HepG2 (cell line): Measurements from ENCODE around the gene SYCP2L. TPM values are rescaled to one million over a fixed set of nuclear protein-coding genes. Genes with fewer than 3 reads are reported as not detected.

Experiments
- ATAC-seq: fragments of 200-7000 bp; cut with Tn5 transposase; 3 replicates; pipeline ENCODE4 v1.9.1; 2020; ENCODE audit warnings: mild to moderate bottlenecking, moderate library complexity
- BruUV-seq: library from RNA; stranded (reverse); fragments of 400-500 nt; replicated peaks from 2 replicates; lab custom pipeline; 2021; lab: Mats Ljungman, UMichigan
- CTCF ChIA-PET: fragments of 300-600 bp; formaldehyde crosslinking; extraction: SDS; loops from one replicate; lab custom pipeline; 2021; ENCODE audit warnings: low total read pairs, inconsistent platforms, low intra/inter-chr PET ratio; lab: Yijun Ruan, JAX
- POLR2A ChIA-PET: fragments of 350-600 bp; sonication (Branson Sonifier 250); formaldehyde crosslinking; loops from one replicate; lab custom pipeline; 2020; ENCODE audit warnings: antibody characterized with exemption, inconsistent platforms; lab: Yijun Ruan, JAX
- DNase-seq: peaks from one replicate; pipeline ENCODE4 v3.0.0-alpha.2; 2015; ENCODE audit warnings: low spot score
- FAIRE-seq: peaks from 3 replicates; lab custom pipeline; 2011; peaks lifted over from hg19 to GRCh38; lab: Jason Lieb, UNC
- H2AFZ ChIP-seq: one replicate; pipeline ENCODE4 v1.6.1; 2011; ENCODE audit warnings: low read length, inconsistent platforms
- H3K27ac ChIP-seq: fragments of 300-600 bp; 3 replicates; pipeline ENCODE4 v1.8.0; 2011; ENCODE audit warnings: mixed run types, mild to moderate bottlenecking, mixed read lengths, low read length, inconsistent platforms; ENCODE audit not compliant: insufficient read depth; ENCODE audit errors: extremely low read length
- H3K27me3 ChIP-seq, 2 experiments: fragments of 200-600 bp in 1 of 2; 2 replicates in 1 of 2; 3 replicates in 1 of 2; pipeline versions ENCODE4 v1.6.0 to v1.8.0; 2011; ENCODE audit warnings: low read length in 2 of 2, mild to moderate bottlenecking in 2 of 2, moderate library complexity in 2 of 2, inconsistent platforms in 1 of 2; ENCODE audit not compliant: insufficient read depth in 2 of 2, control insufficient read depth in 1 of 2
- H3K36me3 ChIP-seq, 2 experiments: fragments of 200-600 bp in 1 of 2; replicated peaks in 1 of 2; 2 replicates in 1 of 2; 3 replicates in 1 of 2; pipeline versions ENCODE4 v1.5.1 to v1.8.0; 2011; ENCODE audit warnings: low read length in 2 of 2, inconsistent platforms in 1 of 2; ENCODE audit not compliant: insufficient read depth in 2 of 2, control insufficient read depth in 1 of 2
- H3K4me1 ChIP-seq: 2 replicates; pipeline ENCODE4 v1.5.1; 2012; ENCODE audit warnings: low read length, inconsistent platforms; ENCODE audit not compliant: insufficient read depth
- H3K4me2 ChIP-seq: 2 replicates; pipeline ENCODE4 v1.6.0; 2011; ENCODE audit warnings: low read depth, low read length, inconsistent platforms
- H3K4me3 ChIP-seq, 3 experiments: fragments of 200-600 bp in 1 of 3; sonication (generic), shearing (Covaris generic) in 1 of 3; replicated peaks in 1 of 3; 2 replicates each; pipeline ENCODE4 v1.5.1; 2011 to 2016; ENCODE audit warnings: low read length in 3 of 3, inconsistent platforms in 2 of 3, low read depth in 2 of 3, mild to moderate bottlenecking in 2 of 3, control low read depth in 1 of 3, mixed read lengths in 1 of 3; ENCODE audit not compliant: insufficient read depth in 1 of 3
- H3K79me2 ChIP-seq: one replicate; pipeline ENCODE4 v1.6.1; 2011; ENCODE audit warnings: low read length, inconsistent platforms; ENCODE audit not compliant: insufficient read depth
- H3K9ac ChIP-seq: 2 replicates; pipeline ENCODE4 v1.6.0; 2011; ENCODE audit warnings: mild to moderate bottlenecking, low read depth, low read length, inconsistent platforms; ENCODE audit not compliant: insufficient read depth
- H3K9me3 ChIP-seq: 2 replicates; pipeline ENCODE4 v1.5.1; 2012; ENCODE audit warnings: mild to moderate bottlenecking, low read length
- H4K20me1 ChIP-seq: 2 replicates; pipeline ENCODE4 v1.6.0; 2011; ENCODE audit warnings: inconsistent platforms, mild to moderate bottlenecking, low read length, moderate library complexity; ENCODE audit not compliant: insufficient read depth
- DMAP1 ChIP-seq: IDR thresholded peaks from 2 replicates; pipeline ENCODE4 v1.6.1; 2016
- HMG20A ChIP-seq: IDR thresholded peaks from 2 replicates; pipeline ENCODE4 v1.6.1; 2016; ENCODE audit warnings: borderline replicate concordance
- KDM5A ChIP-seq: fragments of 200-600 bp; sonication (generic); IDR thresholded peaks from 2 replicates; pipeline ENCODE4 v1.7.0; 2018; ENCODE audit warnings: antibody characterized with exemption, mild to moderate bottlenecking, low read length, borderline replicate concordance
- ZBTB10 ChIP-seq: sonication (generic); formaldehyde crosslinking; IDR thresholded peaks from 2 replicates; pipeline ENCODE4 v1.4.0; 2020; ENCODE audit warnings: missing genetic modification reagents, borderline replicate concordance
- ZBTB26 ChIP-seq: IDR thresholded peaks from 2 replicates; pipeline ENCODE4 v1.6.1; 2016; ENCODE audit warnings: missing compliant biosample characterization, missing genetic modification reagents, borderline replicate concordance
- ZBTB3 ChIP-seq: sonication (generic); formaldehyde crosslinking; IDR thresholded peaks from 2 replicates; pipeline ENCODE4 v1.4.0; 2020; ENCODE audit warnings: low read depth, mild to moderate bottlenecking, moderate library complexity, missing genetic modification reagents, borderline replicate concordance
- ZNF136 ChIP-seq: sonication (generic); formaldehyde crosslinking; IDR thresholded peaks from 2 replicates; pipeline ENCODE4 v1.8.1; 2022; ENCODE audit warnings: low read depth, mild to moderate bottlenecking, moderate library complexity, missing genetic modification reagents
- ZNF274 ChIP-seq: sonication (generic); formaldehyde crosslinking; IDR thresholded peaks from 2 replicates; pipeline ENCODE4 v1.5.1; 2020; ENCODE audit warnings: mild to moderate bottlenecking, missing genetic modification reagents
- ZNF335 ChIP-seq: sonication (generic); formaldehyde crosslinking; IDR thresholded peaks from 2 replicates; pipeline ENCODE4 v1.4.0; 2020; ENCODE audit warnings: missing genetic modification reagents
- ZNF451 ChIP-seq: sonication (generic); formaldehyde crosslinking; IDR thresholded peaks from 2 replicates; pipeline ENCODE4 v1.5.0; 2020; ENCODE audit warnings: mild to moderate bottlenecking, missing genetic modification reagents
- ZNF607 ChIP-seq: sonication (generic); formaldehyde crosslinking; IDR thresholded peaks from 2 replicates; pipeline ENCODE4 v1.5.1; 2020; ENCODE audit warnings: missing genetic modification reagents, mild to moderate bottlenecking, borderline replicate concordance
- WGBS: methylation state at CpG from one replicate; pipeline ENCODE4 v1.1.6; 2017; ENCODE audit warnings: low lambda C conversion rate; 5-methylcytosine and 5-hydroxymethylcytosine counted together
- in situ Hi-C: cut with HindIII; loops from 2 replicates; pipeline ENCODE4 v1.10.0; 2017; ENCODE audit warnings: low pct_unique_long_range_greater_than_20kb; ENCODE audit not compliant: extremely low pct_ligation_motif_present
- intact Hi-C: fragments of 100-400 bp; cut with micrococcal nuclease; formaldehyde crosslinking; loops from one replicate; pipeline ENCODE4 v1.10.0; 2022; ENCODE audit not compliant: unreplicated experiment
- polyA plus RNA-seq, 8 experiments: library from polyadenylated mRNA; depleted of rRNA in 3 of 8; stranded (reverse) in 7 of 8; unstranded in 1 of 8; fragments of >200 nt; fragmentation: Illumina TruSeq in 4 of 8; extraction: Trizol in 4 of 8; gene quantifications; 2 replicates each; pipeline versions ENCODE4 v1.2.1 to v1.2.3, GENCODE V29; 2011 to 2016; ENCODE audit warnings: low read depth in 4 of 8, missing spikeins in 1 of 8, mixed read lengths in 1 of 8; ENCODE audit not compliant: insufficient read depth in 1 of 8
- total RNA-seq, 5 experiments: library from RNA; depleted of rRNA; stranded (reverse); fragments of >200 nt; fragmentation: Illumina TruSeq; extraction: Trizol; gene quantifications; 2 replicates each; pipeline ENCODE4 v1.2.3, GENCODE V29; 2016; ENCODE audit warnings: low read depth in 1 of 5
- TF ChIP-seq, protein P1 (sequence below): sonication (generic); formaldehyde crosslinking; IDR thresholded peaks from 2 replicates; pipeline ENCODE4 v1.4.0; 2020; ENCODE audit warnings: missing genetic modification reagents

SYCP2L gene
- total and polyA plus RNA-seq, 2 of the 13 experiments (the other 11 are each of a cell fraction or from before 2014, with no cell fraction given), result 0.22 to 0.54 TPM

GRCh38 chr6:10877012-10877411 lies 9.8 kb upstream of the SYCP2L start:
- Histone ChIP-seq H3K9me3 (no peaks in the 10 kb centered on the region), H3K9ac (no peak overlapping the region), H3K4me1 (0 out of 2 replicates have a peak, but pooled peaks cover 4% of the 10 kb centered on the region), H3K27me3 (peaks cover 4 to 24% of the 10 kb centered on the region in 2 experiments; a peak in 3 of 5 replicates), H3K36me3 (no peaks in the 10 kb centered on the region), H4K20me1 (no peaks in the 10 kb centered on the region), H3K4me2 (no peak overlapping the region), H3K4me3 (no peak overlapping the region), H2AFZ (no peak overlapping the region), H3K27ac (no peak overlapping the region), H3K79me2 (no peaks in the 10 kb centered on the region)
- FAIRE-seq (no peak), DNase-seq (no peak), ATAC-seq (no peak)
- intact Hi-C loops (no loop called here), in situ Hi-C loops (no loop called here)
- TF ChIP-seq ZBTB3, result no peak
- no peak for TF ChIP-seq ZBTB10
- no peak for TF ChIP-seq ZNF274
- no peak for TF ChIP-seq HMG20A (CRISPR knock-in tag)
- ChIA-PET CTCF (no interaction called here), POLR2A (no interaction called here)
- BruUV-seq, result no TSS peak
- WGBS, result 84% methylated on average over 14 of the region's 14 CpGs

DNA sequence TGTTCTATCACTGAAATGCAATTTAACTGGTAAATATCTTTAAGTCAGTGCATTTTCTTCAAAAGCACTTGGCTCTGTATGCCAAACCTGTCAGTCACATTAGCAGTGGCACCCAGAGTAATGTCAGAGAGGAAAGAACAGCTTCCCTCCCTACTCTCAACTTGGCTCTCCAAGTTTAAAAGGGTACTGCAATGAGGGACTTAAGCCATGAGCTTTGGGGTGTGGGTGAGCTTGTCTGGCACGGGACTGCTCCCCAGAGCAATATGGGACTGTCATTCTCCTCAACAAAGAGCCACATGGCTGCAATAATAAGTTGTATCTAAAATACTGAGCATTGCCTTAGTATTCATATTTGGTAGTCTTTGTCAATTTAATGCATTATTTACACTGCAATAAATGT lies 9.0 kb upstream of the SYCP2L start:
- no peak overlapping the region for H3K9ac ChIP-seq
- no peaks in the 10 kb centered on the region for H3K9me3 ChIP-seq
- H3K36me3 ChIP-seq, result no peaks in the 10 kb centered on the region
- POLR2A ChIA-PET, result no interaction called here
- WGBS, result 50% methylated on average over 1 of the region's 1 CpG
- H3K79me2 ChIP-seq, result no peaks in the 10 kb centered on the region
- H3K4me1 ChIP-seq, result 0 out of 2 replicates have a peak, but pooled peaks cover 5% of the 10 kb centered on the region
- in situ Hi-C loops (no loop called here), intact Hi-C loops (no loop called here)
- no peak overlapping the region for H3K4me2 ChIP-seq
- BruUV-seq, result no TSS peak
- no peak for FAIRE-seq
- no peaks in the 10 kb centered on the region for H4K20me1 ChIP-seq
- H3K4me3 ChIP-seq, result no peak overlapping the region
- no peak for ATAC-seq
- DNase-seq, result no peak
- no peak overlapping the region for H2AFZ ChIP-seq
- H3K27ac ChIP-seq, result no peak overlapping the region
- CTCF ChIA-PET, result no interaction called here
- H3K27me3 ChIP-seq, result peaks cover 4 to 33% of the 10 kb centered on the region in 2 experiments; a peak in 3 of 5 replicates
- TF ChIP-seq, protein P1, sequence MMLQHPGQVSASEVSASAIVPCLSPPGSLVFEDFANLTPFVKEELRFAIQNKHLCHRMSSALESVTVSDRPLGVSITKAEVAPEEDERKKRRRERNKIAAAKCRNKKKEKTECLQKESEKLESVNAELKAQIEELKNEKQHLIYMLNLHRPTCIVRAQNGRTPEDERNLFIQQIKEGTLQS (CRISPR knock-in tag), result no peak
- no peak for TF ChIP-seq DMAP1
- no peak for TF ChIP-seq KDM5A
- TF ChIP-seq ZNF136 (CRISPR knock-in tag), result no peak
- no peak for TF ChIP-seq ZBTB26 (CRISPR knock-in tag)
- no peak for TF ChIP-seq ZNF451
- TF ChIP-seq ZNF335, result no peak
- TF ChIP-seq ZNF607, result no peak
